CD4-positive, CD25-positive, alpha-beta regulatory T cell (primary cell): ENCODE measurements around the gene CNGA1. TPM values are rescaled to one million over a fixed set of nuclear protein-coding genes. Genes with fewer than 3 reads are reported as not detected.
"Not testable (repeated sequence)": the region's sequence is repeated elsewhere in the genome, so short reads cannot be mapped to it uniquely, and the experiment has no call there.

ENCODE experiments used
- ATAC-seq, 2 donors: fragments of 150-1000 bp; cut with Tn5 transposase; one replicate each; pipeline ENCODE4 v1.10.0; 2021; ENCODE audit warnings: low read depth in 2 of 2, moderate number of reproducible peaks in 2 of 2, moderate library complexity in 1 of 2
- DNase-seq, 3 donors: peaks; one replicate each; pipeline versions ENCODE4 v3.0.0 to v3.0.0-alpha.2; 2012 to 2022; ENCODE audit warnings: mixed read lengths in 1 of 3
- H3K27ac ChIP-seq: one replicate; pipeline ENCODE4 v1.7.0; 2013; ENCODE audit warnings: mild to moderate bottlenecking, low read length; ENCODE audit not compliant: insufficient read depth, poor library complexity, severe bottlenecking
- H3K27me3 ChIP-seq: one replicate; pipeline ENCODE4 v1.7.0; 2013; ENCODE audit warnings: low read length; ENCODE audit not compliant: control insufficient read depth, insufficient read depth
- H3K36me3 ChIP-seq: one replicate; pipeline ENCODE4 v1.7.0; 2013; ENCODE audit warnings: mild to moderate bottlenecking, low read length, moderate library complexity; ENCODE audit not compliant: control insufficient read depth, insufficient read depth
- H3K4me1 ChIP-seq: 2 replicates; pipeline ENCODE4 v1.7.0; 2013; ENCODE audit warnings: mild to moderate bottlenecking, low read length; ENCODE audit not compliant: insufficient read depth, control insufficient read depth, poor library complexity, severe bottlenecking
- H3K4me3 ChIP-seq: one replicate; pipeline ENCODE4 v1.7.0; 2013; ENCODE audit warnings: low read depth, mild to moderate bottlenecking, low read length, moderate library complexity
- H3K9me3 ChIP-seq, 2 experiments: 1 replicate in 1 of 2; 2 replicates in 1 of 2; pipeline ENCODE4 v1.7.0; 2013; ENCODE audit warnings: low read length in 2 of 2, mild to moderate bottlenecking in 1 of 2, moderate library complexity in 1 of 2; ENCODE audit not compliant: control insufficient read depth in 2 of 2
- H3K27ac Mint-ChIP-seq, 3 donors: one replicate each; pipeline ENCODE4 v1.8.0; 2020 to 2022; ENCODE audit warnings: mild to moderate bottlenecking in 3 of 3, mixed read lengths in 3 of 3, moderate library complexity in 2 of 3
- H3K27me3 Mint-ChIP-seq: one replicate; pipeline ENCODE4 v1.8.0; 2022; ENCODE audit warnings: mild to moderate bottlenecking, mixed read lengths
- H3K36me3 Mint-ChIP-seq: one replicate; pipeline ENCODE4 v1.8.0; 2020; ENCODE audit warnings: mixed read lengths
- H3K4me1 Mint-ChIP-seq, 4 donors: one replicate each; pipeline ENCODE4 v1.8.0; 2020 to 2022; ENCODE audit warnings: mixed read lengths in 4 of 4, mild to moderate bottlenecking in 1 of 4
- H3K4me3 Mint-ChIP-seq, 4 donors: one replicate each; pipeline ENCODE4 v1.8.0; 2020 to 2022; ENCODE audit warnings: mild to moderate bottlenecking in 4 of 4, mixed read lengths in 4 of 4, moderate library complexity in 3 of 4
- H3K9me3 Mint-ChIP-seq, 7 donors: one replicate each; pipeline ENCODE4 v1.8.0; 2020 to 2022; ENCODE audit warnings: mixed read lengths in 7 of 7, mild to moderate bottlenecking in 3 of 7, moderate library complexity in 2 of 7
- polyA plus RNA-seq, 4 donors: library from polyadenylated mRNA; unstranded; fragments of 300-500 nt; fragmentation: Illumina TruSeq; gene quantifications; one replicate each; pipeline ENCODE4 v1.2.3, GENCODE V29; 2021
- total RNA-seq: library from RNA; stranded (reverse); gene quantifications from one replicate; pipeline ENCODE4 v1.2.3, GENCODE V29; 2022

CNGA1 gene
- total and polyA plus RNA-seq, 5 donors from 2014 or later, result 0.06 TPM; not detected in 4

- peaks cover 41% of the 10 kb centered on the region for H3K27me3 Mint-ChIP-seq
- Histone ChIP-seq H3K27me3 (peaks cover 8% of the 10 kb centered on the region), H3K27ac (no peak overlapping the region), H3K4me3 (no peak overlapping the region), H3K9me3 (no peaks in the 10 kb centered on the region), H3K4me1 (peaks cover 18% of the 10 kb centered on the region), H3K36me3 (no peaks in the 10 kb centered on the region)
- H3K36me3 Mint-ChIP-seq, result no peaks in the 10 kb centered on the region
- H3K4me3 Mint-ChIP-seq, result no peak overlapping the region
- H3K4me1 Mint-ChIP-seq, result peaks cover 0 to 18% (median 10%) of the 10 kb centered on the region in 4 donors
- H3K27ac Mint-ChIP-seq, result no peak overlapping the region
- H3K9me3 Mint-ChIP-seq, result peaks cover 0 to 2% (median 0%) of the 10 kb centered on the region in 7 donors
- ATAC-seq (no peak), DNase-seq (no peak)
Measured at GRCh38 chr4:48015216-48015615, 1.3 kb downstream of the CNGA1 start.

- Histone ChIP-seq H3K4me3 (no peak overlapping the region), H3K36me3 (no peaks in the 10 kb centered on the region), H3K27ac (no peak overlapping the region), H3K27me3 (peaks cover 8% of the 10 kb centered on the region), H3K4me1 (peaks cover 18% of the 10 kb centered on the region), H3K9me3 (peaks cover 0 to 9% of the 10 kb centered on the region in 2 experiments)
- Mint-ChIP-seq H3K27ac (no peak overlapping the region), H3K4me3 (no peak overlapping the region), H3K27me3 (peaks cover 26% of the 10 kb centered on the region), H3K4me1 (peaks cover 0 to 15% (median 9%) of the 10 kb centered on the region in 4 donors), H3K36me3 (no peaks in the 10 kb centered on the region), H3K9me3 (peaks cover 0 to 2% (median 0%) of the 10 kb centered on the region in 7 donors)
- DNase-seq (no peak), ATAC-seq (no peak)
Measured at GRCh38 chr4:48012824-48013223, 3.7 kb downstream of the CNGA1 start.

GRCh38 chr4:48011722-48012121, 4.8 kb downstream of the CNGA1 start:
- Histone ChIP-seq H3K36me3 (no peaks in the 10 kb centered on the region), H3K27ac (no peak overlapping the region), H3K27me3 (peaks cover 6% of the 10 kb centered on the region), H3K4me3 (no peak overlapping the region), H3K9me3 (peaks cover 0 to 12% of the 10 kb centered on the region in 2 experiments), H3K4me1 (peaks cover 12% of the 10 kb centered on the region)
- ATAC-seq (no peak), DNase-seq (no peak)
- peaks cover 0 to 9% (median 6%) of the 10 kb centered on the region in 4 donors for H3K4me1 Mint-ChIP-seq
- peaks cover 0 to 2% (median under 1%) of the 10 kb centered on the region in 7 donors for H3K9me3 Mint-ChIP-seq
- no peak overlapping the region for H3K27ac Mint-ChIP-seq
- peaks cover 21% of the 10 kb centered on the region for H3K27me3 Mint-ChIP-seq
- no peaks in the 10 kb centered on the region for H3K36me3 Mint-ChIP-seq
- no peak overlapping the region for H3K4me3 Mint-ChIP-seq

GRCh38 chr4:48010906-48011305, 5.6 kb downstream of the CNGA1 start:
- not testable (repeated sequence) for H3K4me3 ChIP-seq, H3K36me3 ChIP-seq, H3K36me3 Mint-ChIP-seq, H3K27me3 ChIP-seq, ATAC-seq, H3K9me3 Mint-ChIP-seq, H3K4me3 Mint-ChIP-seq, H3K4me1 Mint-ChIP-seq, H3K4me1 ChIP-seq, H3K27ac Mint-ChIP-seq, DNase-seq, H3K27ac ChIP-seq
- H3K9me3 ChIP-seq, result peaks cover 2 to 13% of the 10 kb centered on the region in 2 experiments
- H3K27me3 Mint-ChIP-seq, result peaks cover 16% of the 10 kb centered on the region

GRCh38 chr4:48008021-48008596, 8.4 kb downstream of the CNGA1 start:
- H3K27ac Mint-ChIP-seq, result no peak overlapping the region
- no peak overlapping the region for H3K4me3 ChIP-seq
- no peak for DNase-seq
- peaks cover 6 to 15% of the 10 kb centered on the region in 2 experiments for H3K9me3 ChIP-seq
- H3K27ac ChIP-seq, result no peak overlapping the region
- no peaks in the 10 kb centered on the region for H3K36me3 ChIP-seq
- no peak for ATAC-seq
- no peaks in the 10 kb centered on the region for H3K27me3 ChIP-seq
- H3K36me3 Mint-ChIP-seq, result no peaks in the 10 kb centered on the region
- peaks cover 0 to 8% (median 3%) of the 10 kb centered on the region in 7 donors for H3K9me3 Mint-ChIP-seq
- H3K4me1 Mint-ChIP-seq, result no peaks in the 10 kb centered on the region
- peaks cover 13% of the 10 kb centered on the region for H3K27me3 Mint-ChIP-seq
- no peaks in the 10 kb centered on the region for H3K4me1 ChIP-seq
- no peak overlapping the region for H3K4me3 Mint-ChIP-seq

GRCh38 chr4:48005781-48006180, 10.7 kb downstream of the CNGA1 start:
- Histone ChIP-seq H3K36me3 (no peaks in the 10 kb centered on the region), H3K4me1 (no peaks in the 10 kb centered on the region), H3K27ac (no peak overlapping the region), H3K9me3 (peaks cover 6 to 15% of the 10 kb centered on the region in 2 experiments), H3K4me3 (no peak overlapping the region), H3K27me3 (no peaks in the 10 kb centered on the region)
- Mint-ChIP-seq H3K9me3 (peaks cover 0 to 8% (median 3%) of the 10 kb centered on the region in 7 donors), H3K27me3 (peaks cover 6% of the 10 kb centered on the region), H3K4me3 (no peak overlapping the region), H3K36me3 (no peaks in the 10 kb centered on the region), H3K27ac (no peak overlapping the region), H3K4me1 (no peaks in the 10 kb centered on the region)
- DNase-seq (no peak), ATAC-seq (no peak)

GRCh38 chr4:48003568-48003967, 12.9 kb downstream of the CNGA1 start:
- not testable (repeated sequence) for H3K27me3 ChIP-seq, ATAC-seq, H3K4me3 Mint-ChIP-seq, H3K4me1 ChIP-seq, H3K27ac ChIP-seq, H3K36me3 ChIP-seq, H3K4me1 Mint-ChIP-seq, H3K4me3 ChIP-seq, H3K27me3 Mint-ChIP-seq, H3K9me3 Mint-ChIP-seq, H3K36me3 Mint-ChIP-seq
- peak overlapping the region in 1 of 3 donors; percentile 20 for H3K27ac Mint-ChIP-seq
- DNase-seq, result peak in 1 of 3 donors; percentile 5
- peaks cover 6 to 18% of the 10 kb centered on the region in 2 experiments for H3K9me3 ChIP-seq

- Histone ChIP-seq H3K9me3 (peaks cover 6 to 9% of the 10 kb centered on the region in 2 experiments), H3K4me1 (no peaks in the 10 kb centered on the region), H3K27me3 (no peaks in the 10 kb centered on the region), H3K4me3 (no peak overlapping the region), H3K27ac (no peak overlapping the region), H3K36me3 (no peaks in the 10 kb centered on the region)
- no peak overlapping the region for H3K4me3 Mint-ChIP-seq
- peaks cover 0 to 8% (median 3%) of the 10 kb centered on the region in 7 donors for H3K9me3 Mint-ChIP-seq
- no peak overlapping the region for H3K27ac Mint-ChIP-seq
- DNase-seq, result no peak
- no peaks in the 10 kb centered on the region for H3K36me3 Mint-ChIP-seq
- peaks cover 6% of the 10 kb centered on the region for H3K27me3 Mint-ChIP-seq
- no peaks in the 10 kb centered on the region for H3K4me1 Mint-ChIP-seq
- no peak for ATAC-seq
Measured at GRCh38 chr4:48002267-48002666, 14.2 kb downstream of the CNGA1 start.
